NCI-H1436 treated with DMSO at 0.1 percent for 48 hours (cell line): ENCODE data around the gene CLCF1.

Experiments used
- DNase-seq: peaks from one replicate; lab custom pipeline; 2025; lab: John Stamatoyannopoulos, UW

Gene CLCF1

DNA sequence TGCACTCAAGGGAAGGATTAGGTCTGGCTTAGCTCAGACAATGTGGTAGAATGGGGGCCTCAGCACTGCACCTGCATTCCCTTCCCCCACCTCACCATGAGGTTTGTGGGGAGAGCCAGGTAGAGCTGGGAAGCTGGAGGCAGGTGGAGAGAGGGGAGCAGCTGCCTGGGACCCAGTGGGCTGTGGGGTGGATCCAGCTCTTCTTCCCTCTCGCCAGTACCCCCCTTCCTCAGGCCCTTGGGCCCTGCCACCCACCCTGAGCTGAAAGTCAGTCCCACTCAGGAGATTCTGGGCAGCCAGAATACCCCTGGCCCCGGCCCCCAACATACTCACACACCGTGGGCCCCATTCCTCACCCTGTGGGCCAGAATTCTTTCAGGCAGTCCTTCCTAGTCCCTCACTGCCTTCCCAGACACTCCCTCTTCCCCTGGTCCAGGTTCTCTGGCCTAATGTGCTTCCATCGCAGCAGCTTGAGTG is 17.0 kb downstream of the CLCF1 start:
- DNase-seq = no peak

DNA sequence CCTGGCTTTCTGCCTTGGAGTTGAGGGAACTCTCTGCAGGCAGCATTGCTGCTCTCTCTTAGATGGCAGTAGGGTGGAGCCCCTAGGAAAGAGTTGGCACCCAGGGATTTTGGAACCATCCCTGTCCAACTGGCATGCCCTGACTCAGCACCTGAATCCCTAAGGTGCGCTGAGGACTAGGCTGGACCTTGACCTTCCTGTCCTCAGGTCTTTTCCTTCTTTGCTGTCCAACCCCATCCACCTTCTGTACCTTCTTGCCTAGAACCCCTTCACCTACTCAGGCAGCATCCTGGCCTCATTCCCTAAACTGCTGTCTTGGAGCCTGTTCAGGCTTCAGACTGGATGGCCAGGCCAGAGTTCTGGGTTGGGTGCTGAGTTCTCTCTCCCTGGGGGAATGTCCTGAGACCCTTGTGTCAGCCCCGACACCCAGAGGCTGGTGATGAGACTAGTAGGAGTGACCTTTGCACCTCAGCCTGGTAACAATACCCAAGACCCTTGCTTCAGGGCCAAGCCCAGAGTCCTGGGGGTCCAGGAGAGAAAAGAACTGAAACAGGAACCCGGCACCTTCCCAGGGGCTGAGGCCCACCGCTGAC is 17.5 kb downstream of the CLCF1 start:
- DNase-seq = no peak

DNA sequence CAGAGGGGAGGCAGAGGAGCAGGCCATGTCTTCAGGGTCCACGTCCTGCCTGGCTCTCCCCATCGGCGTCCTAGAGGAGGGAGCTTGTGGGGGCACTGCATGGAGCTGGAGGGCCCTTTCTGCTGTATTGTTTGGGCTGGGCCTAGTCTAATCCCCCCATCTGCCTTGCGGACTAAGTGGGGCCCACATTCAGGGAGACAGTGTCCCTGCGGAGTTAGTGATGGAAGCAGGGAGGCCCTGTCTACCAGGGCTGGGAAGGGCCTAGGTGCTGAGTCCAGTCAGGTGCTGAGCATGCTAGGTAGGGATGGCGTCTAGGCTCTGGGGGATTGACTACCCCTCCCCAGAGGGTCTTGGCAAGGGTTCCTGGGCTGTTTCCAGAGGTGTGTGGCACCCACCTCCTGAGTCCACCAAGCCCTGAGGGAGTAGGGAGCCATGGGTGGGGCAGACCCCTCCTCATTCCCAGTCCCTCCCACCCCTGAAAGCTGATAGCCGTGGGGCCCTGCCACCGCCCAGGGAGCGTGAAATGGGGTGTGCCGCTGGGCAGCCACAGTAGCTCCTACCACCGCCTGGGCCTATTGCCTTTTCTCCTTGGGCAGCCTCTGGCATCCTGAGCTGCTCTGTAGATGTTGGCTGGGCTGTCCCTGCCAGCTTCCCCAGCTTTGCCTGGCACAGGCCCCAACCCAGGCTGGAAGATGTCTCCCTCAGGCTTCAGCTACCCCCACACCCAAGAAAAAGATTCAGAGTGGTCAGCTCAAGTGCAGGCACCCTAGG is 18.2 kb downstream of the CLCF1 start:
- DNase-seq = no peak

DNA sequence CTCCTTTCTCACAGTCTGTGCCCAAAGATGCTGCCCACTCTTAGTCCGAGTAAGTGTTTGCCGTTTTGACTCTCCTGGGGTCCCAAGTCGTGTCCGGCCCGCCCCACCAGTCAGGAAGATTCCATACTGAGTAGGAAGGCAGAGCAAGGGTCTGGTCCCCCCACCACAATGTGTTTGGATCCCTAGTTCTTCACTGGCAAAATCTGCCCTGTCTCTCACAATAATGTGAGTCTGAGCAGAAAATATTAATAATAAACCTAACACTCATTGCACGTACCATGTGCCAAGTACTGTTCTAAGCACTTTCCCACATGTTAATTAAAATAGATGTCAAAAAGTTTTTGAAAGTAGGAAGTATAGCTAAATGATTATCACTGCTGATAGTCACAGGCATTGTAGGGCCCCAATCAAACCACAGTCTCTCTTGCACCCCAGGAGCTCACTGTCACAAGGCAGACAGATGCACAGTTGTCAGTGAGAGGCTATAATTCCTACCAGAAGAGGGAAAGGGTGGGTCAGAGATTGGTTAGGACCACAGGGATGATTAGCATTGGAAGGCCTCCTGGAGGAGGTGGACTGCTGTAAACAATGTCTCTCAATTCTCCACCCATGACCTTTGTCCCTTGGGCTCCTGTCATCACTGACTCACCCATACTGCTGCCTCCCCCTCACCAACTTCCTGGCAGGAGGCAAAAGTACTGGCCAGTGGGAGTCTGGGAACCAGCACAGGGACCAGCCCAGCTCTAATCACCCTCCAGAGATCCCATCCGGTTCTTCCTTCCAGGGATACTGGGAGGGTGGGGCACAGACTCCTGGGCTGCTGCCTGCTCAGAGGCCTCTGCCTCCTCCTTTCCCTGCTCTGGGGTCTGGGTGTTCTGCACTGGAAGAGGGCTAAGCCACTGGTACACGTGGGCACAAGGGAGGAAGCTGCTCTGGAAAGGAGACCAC is 19.0 kb downstream of the CLCF1 start:
- DNase-seq = no peak

DNA sequence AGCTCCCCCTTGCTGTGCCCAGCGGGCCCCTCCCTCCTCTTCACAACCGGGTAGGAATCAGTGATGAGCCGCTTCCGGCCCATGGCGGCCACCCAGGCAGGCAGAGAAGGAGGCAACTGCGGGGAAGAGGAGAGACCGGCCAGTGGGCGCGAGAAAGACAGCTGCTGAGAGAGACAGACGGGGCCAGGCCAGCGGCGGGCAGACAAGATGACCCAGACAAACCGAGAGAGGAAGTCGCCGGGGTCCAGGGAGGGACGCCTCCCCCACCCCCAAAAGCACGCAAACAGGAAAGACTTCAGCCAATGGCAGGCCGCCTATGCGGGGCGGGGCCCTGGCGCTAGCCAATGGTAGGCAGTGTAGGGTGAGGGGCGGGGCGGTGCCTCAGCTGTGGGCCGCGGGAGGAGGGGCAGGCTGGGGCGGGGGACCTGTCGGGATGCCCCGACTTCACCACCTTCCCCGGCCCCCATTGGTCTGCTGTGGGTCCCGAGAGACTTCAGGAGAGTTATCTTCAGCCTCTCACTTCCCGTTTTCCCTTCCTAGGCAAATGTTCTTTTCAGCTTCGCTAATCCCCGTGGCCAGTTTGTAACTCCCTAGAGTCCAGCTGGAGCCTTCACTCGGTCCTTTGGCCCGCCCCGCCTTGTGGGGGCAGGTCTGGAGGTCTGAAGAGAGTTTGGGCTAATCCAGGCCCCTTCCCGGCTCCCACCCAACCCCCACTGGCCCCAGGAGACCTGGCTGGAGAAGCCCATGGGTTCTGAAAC is 19.9 kb downstream of the CLCF1 start, which contains the start of gene POLD4:
POLD4 (minus strand) TSS at position 230 of the 758 bp plus-strand sequence; CDS start at position 83, 147 bp downstream.
- peak; percentile 48 for DNase-seq

DNA sequence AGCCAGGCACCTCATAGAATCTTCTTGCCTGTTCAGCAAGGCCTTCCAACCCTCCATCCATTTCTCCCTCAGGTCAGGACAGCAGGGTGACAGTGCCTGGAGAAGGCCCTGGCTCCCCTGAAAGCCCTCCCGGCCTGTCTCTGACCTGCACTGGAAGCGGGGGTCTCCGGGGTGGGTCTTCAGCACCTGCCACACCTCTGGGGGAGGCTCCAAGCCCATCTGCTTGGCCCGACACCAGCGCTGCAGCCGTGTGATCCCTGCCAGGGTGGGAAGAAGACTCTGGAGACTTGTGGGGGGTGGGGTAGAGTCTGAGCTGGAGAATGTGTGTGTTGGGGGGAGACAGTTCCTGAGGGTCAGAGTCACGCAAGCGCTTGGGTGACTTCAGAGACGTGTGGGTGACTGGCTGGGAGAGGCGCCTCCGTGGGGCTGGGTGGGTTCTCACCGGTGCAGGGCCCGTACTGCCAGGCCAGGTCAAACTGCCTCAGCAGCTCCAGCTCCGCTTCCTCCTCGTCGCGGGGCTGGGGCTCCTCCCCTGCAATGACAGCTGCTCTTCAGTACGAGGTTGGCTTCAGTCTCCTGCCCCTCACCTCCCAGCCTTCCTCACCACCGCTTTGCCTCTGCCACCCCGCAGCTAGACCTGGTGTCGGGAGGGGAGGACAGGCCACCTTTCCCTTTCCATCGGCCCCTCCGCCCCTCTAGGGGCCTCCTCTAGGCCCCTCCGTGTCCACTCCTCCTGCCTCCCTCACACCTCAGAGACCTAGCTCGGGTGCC is 20.7 kb downstream of the CLCF1 start:
- no peak for DNase-seq

DNA sequence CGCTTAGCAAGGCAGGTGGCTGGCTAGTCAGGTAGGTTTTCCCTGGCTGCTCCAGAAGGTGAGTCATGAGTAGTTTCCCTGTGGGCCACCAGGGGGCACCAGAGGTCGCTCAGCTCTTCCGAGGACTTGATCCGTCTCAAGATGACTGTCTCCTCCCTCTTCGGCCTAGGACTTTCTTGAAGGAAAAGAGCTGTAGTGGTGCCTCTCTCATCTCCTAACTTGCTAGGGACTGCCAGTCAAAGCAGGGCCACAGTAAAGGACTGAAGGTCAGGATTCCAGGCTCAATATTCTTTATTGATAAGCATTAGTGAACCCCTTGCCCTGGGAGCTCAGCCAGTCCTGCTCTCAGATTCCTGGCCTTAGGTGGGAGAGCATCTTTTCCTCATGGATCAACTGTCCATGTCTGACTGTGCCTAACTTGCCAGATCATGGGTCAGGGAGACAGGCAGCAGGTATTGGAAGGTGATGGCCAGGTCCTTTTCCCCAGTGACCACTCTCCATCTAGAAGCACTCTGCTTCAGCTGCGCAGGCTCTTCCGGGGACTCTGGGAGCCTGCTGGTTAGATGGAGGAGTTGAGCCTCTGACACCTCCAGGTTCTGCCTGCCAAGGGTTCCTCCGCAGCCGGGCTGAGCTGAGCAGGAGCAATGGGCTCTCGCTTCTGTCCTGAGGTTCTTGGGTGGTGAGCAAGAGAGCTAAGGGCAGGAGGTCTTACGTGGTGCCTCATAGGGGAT is 22.0 kb downstream of the CLCF1 start:
- peak; percentile 34 for DNase-seq

DNA sequence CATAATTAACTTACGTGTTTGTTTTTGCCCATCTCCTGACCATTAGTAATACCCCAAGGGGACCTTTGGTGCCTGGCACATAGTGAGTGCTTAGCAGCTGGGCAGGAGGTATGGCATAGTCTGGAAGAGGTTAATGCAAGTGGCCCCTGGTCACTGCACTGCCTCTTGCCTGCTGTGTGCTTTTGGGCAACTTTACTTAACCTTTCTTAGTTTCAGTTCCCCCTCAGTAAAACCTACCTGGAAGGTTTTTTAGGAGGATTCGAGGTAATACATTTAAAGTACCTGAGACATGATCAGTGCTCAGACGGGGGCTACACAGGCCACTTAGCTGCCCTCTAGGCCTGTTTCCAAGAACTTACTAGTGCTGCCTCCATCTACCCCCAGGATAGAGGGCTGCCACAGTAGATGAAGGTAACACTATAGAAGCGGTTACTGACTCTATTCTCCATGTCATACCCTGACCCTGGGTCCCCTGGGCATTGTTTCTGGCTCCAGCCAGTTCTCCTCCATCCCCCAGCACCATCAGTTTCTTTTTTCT is 23.4 kb downstream of the CLCF1 start:
- DNase-seq = no peak

DNA sequence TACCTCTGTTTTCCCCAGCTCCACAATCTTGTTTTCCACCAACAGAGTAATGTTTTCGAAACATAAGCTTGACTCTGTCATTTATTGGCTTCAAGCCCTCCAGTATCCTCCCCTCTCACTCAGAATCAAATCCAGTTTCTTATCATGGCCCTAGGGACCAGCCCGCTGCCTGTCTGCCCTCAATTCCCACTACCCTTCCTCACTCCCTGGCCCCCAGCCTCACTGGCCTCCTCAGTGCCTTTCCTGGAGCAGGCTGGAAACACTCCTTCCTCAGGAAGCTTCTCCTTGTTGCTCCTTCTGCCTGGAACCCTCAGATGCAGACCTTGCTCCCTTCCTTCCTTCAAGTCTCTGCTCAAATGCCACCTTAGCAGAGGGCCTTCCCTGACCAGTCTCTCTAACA is 23.9 kb downstream of the CLCF1 start:
- DNase-seq = no peak

DNA sequence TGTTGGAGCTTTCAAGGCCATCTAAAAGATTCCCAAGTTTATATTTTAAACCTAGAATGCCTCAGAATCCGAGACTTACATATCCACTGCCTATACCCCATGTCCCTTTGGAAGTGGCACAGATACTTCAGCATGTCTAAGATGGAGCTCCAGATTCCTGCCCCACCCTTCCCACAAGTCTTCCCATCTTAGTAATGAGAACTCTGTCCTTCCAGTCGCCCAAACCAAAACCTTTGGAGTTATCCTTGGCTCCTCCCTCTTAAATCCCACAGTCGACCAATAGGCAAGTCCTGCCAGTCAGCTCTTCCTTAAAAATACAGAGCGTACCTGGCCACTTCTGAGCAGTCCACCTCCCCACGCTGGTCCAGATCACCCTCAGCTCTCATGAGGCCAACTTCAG is 24.4 kb downstream of the CLCF1 start:
- no peak for DNase-seq

DNA sequence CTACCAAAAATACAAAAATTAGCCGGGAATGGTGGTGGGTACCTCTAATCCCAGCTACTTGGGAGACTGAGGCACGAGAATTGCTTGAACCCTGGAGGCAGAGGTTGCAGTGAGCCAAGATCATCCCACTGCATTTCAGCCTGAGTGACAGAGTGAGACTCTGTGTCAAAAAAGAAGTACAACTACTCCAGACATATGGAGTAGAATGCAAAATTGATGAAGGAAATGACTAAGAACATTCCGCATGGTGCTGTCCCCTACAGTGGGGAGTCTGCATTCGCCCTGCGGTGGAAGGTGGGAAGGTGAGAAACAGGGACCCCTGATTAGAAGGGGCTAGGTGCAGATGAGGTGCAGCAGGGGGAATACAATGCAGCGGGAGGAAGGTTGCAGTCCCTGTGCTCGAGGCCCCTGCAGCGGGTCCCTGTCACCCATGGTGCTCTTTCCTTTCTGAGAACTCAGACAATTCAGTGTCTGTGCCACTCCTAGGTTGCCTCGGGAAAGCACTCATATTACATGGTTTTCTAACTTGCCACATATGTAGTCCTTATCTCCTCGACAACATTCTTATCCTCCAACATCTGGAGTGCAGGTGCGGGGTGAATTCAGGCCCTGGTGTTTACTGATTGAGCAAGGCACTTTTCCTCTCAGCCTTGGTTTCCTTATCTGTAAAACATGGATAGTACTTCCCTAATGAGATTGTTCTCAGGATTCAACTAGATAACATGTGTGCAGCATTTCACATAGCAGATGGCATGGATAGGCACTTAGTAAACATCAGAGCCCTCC is 25.2 kb downstream of the CLCF1 start:
- no peak for DNase-seq

DNA sequence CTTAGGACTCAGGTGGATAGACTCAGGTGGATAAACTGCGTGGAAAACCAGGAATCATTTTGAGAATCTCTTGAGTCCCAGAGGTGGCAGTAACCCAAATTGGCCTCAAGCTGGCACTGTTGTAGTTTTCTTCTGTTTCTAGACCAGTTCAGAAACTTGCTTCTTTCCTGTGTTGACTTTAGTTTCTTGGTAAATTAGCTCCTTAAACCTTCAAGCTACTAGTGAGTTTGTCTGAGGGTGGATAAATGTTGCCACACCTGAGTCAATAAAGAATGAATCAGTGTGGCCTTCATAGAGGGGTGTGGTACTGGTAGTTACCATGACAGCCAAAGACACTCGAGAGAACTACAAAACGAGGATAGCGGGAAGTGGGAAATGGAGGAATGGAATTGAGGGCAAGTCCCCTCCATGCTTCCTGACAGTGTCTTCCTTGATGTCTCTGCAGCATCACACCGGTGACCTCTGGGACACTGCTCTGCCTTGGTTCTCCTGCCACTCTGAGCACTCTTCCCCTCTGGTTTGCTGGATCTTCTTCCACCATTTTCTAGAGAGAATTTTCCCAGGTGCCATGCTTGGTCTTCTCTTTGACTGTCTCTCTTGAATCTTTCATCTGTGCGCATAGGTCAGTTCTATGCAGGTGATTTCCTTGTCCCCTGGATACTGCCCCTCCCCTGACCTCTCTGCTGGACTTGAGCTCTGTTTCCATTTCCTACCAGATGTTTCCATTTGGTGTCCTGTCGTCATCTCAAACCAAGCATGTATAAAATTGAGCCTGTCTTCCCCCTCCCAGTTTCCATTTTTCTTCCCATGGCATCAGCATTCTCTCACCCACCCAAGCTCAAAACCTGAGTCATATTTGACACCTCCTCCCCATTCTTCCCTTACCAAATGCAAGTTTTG is 27.2 kb downstream of the CLCF1 start:
- no peak for DNase-seq

DNA sequence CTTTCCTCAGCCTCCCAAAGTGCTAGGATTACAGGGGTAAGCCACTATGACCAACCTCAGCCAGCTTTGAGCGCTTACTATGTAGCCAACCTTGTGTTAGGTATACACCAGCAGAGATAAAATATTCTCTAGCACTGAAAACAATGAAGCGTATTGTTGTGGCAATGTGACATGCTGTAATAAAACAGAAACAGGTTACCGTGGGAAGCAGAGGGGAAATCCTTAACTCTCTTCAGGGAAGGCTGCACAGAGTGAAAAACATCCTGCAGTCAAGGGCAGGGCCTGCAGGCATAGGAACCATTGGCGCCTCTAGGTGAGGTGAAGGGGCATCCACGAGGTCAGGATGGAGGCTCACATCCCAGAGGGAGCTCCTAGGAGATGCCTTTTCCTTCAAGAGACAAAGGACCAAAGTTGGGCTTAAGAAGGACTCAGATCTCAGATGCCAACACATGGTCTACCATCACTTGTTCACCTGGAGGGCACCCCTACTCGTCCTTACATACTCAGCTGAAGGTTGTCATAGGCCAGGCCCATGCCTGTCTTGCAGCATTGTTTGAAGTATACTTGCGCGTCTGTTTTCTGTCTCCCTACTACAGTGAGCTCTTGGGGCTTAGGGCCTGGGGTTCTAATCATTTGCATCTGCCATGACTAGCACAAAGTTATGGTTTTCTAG is 28.0 kb downstream of the CLCF1 start:
- no peak for DNase-seq

DNA sequence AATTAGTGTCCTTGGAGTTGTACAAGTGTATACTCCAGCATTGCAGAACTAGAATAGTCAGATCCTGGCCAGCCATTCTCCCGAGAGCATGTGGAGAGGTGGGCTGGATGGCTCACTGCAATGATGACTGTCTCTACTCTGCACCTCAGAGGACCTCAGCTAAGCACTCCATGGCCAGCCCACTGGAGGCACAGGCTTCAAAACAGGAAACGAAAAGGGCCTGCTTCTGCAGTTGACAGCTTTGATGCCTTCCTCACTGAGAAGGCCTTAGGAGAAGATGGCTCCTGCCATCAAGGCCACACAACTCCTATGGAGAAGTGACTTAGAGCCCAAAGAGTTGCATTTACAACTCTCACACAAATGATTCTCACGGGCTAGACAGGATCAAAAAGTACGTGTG is 29.1 kb downstream of the CLCF1 start:
- DNase-seq = no peak

DNA sequence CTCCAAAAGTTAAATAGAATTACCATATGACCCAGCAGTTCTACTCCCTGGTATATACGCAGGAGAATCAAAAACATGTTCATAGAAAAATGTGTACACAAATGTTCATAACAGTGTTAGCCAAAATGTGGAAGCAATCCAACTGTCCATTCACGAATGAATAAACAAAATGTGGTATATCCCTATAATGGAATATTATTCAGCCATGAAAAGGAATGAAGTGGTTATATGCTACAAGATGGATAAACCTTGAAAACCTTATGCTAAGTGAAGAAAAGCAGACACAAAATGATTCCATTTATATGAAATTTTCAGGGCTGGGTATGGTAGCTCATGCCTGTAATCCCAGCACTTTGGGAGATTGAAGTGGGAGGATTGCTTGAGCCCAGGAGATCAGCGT is 36.1 kb downstream of the CLCF1 start:
- DNase-seq = no peak

DNA sequence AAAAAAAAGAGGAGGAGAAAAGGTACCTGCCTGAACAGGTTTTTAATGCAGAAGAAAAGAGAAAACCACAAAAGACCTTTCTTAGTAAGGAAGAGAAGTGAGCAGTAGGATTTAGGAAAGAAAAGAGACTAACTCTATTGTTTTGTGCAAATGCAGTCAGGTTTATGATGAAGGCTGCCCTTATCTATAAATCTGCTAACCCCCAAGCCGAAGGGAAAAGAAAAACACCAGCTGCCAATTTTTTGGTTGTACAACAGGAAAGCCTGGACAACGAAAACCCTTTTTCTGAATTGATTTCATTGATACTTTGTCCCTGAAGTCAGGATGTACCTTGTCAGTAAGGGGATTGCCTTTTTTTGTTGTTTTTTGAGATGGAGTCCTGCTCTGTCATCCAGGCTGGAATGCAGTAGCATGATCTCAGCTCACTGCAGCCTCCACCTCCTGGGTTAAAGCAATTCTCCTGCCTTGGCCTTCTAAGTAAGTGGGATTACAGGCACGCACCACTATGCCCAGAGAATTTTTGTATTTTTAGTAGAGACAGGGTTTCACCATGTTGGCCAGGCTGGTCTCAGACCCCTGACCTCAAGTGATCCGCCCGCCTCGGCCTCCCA is 41.2 kb downstream of the CLCF1 start:
- DNase-seq = no peak

DNA sequence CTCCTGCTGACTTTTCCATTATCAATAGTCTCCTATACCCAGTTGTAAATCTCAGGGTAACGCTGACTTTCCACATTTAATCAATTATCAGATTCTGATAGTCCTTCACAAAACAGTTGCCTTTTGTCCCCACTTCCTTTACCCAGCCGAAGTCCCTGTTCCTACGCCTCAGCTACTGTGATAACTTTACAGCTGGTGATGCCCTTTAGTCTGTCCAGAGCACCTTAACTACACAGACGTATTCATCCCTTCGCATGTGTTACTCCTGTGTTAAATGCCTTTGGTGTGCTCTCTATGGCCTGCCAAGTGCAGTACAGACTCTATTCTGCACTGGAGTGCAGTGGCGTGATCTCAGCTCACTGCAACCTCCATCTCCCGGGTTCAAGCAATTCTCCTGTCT is 49.9 kb downstream of the CLCF1 start:
- DNase-seq = no peak
